Stimulated activated naive B cell treated with anti-CD40 and anti-IgM and Interleukin-4, amounts not matched to agents 10 μg/mL and 1 μg/mL and 100 μg/mL, for 72 hours (primary cell): ENCODE data around the gene POLR3K.

ENCODE experiments used
- ATAC-seq, 2 donors: fragments of 150-1000 bp; cut with Tn5 transposase; replicated peaks; 2 replicates each; pipeline ENCODE4 v1.10.0; 2021; ENCODE audit warnings: moderate library complexity in 1 of 2
- DNase-seq: peaks from one replicate; pipeline ENCODE4 v3.0.0; 2021
- H3K27ac Mint-ChIP-seq: one replicate; pipeline ENCODE4 v1.8.0; 2022; ENCODE audit warnings: mild to moderate bottlenecking, mixed read lengths
- H3K27me3 Mint-ChIP-seq, 2 donors: one replicate each; pipeline ENCODE4 v1.8.0; 2022; ENCODE audit warnings: mixed read lengths in 2 of 2
- H3K36me3 Mint-ChIP-seq, 2 donors: one replicate each; pipeline ENCODE4 v1.8.0; 2022; ENCODE audit warnings: mixed read lengths in 2 of 2, mild to moderate bottlenecking in 1 of 2
- H3K4me1 Mint-ChIP-seq, 2 donors: one replicate each; pipeline ENCODE4 v1.8.0; 2022; ENCODE audit warnings: mixed read lengths in 2 of 2, mild to moderate bottlenecking in 1 of 2
- H3K4me3 Mint-ChIP-seq, 2 donors: one replicate each; pipeline ENCODE4 v1.8.0; 2022; ENCODE audit warnings: mild to moderate bottlenecking in 2 of 2, mixed read lengths in 2 of 2, moderate library complexity in 1 of 2
- H3K9me3 Mint-ChIP-seq, 2 donors: one replicate each; pipeline ENCODE4 v1.8.0; 2022; ENCODE audit warnings: mixed read lengths in 2 of 2, mild to moderate bottlenecking in 1 of 2

Gene POLR3K

DNA sequence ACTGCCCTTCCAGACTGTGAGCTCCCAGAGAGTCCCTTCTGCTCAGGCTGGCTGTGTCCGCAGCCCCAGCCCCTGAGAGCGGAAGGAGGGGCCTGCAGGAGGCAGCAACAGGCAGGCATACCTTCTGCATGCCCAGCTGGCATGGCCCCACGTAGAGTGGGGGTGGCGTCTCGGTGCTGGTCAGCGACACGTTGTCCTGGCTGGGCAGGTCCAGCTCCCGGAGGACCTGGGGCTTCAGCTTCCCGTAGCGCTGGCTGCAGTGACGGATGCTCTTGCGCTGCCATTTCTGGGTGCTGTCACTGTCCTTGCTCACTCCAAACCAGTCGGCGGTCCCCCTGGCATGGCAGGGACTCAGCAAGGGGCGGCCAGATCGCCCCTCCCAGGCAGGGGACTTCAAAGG, 10.1 kb upstream of the POLR3K start:
- H3K27ac Mint-ChIP-seq = no peak overlapping the region
- ATAC-seq (no peak), DNase-seq (no peak)
- peaks cover 10 to 19% of the 10 kb centered on the region in 2 donors for H3K4me1 Mint-ChIP-seq
- no peaks in the 10 kb centered on the region for H3K9me3 Mint-ChIP-seq
- H3K36me3 Mint-ChIP-seq = peaks cover 4 to 5% of the 10 kb centered on the region in 2 donors
- peaks cover 6 to 9% of the 10 kb centered on the region in 2 donors for H3K27me3 Mint-ChIP-seq
- H3K4me3 Mint-ChIP-seq = no peak overlapping the region

GRCh38 chr16:62968-63391, 9.6 kb upstream of the POLR3K start:
- Mint-ChIP-seq H3K4me3 (no peak overlapping the region), H3K9me3 (no peaks in the 10 kb centered on the region)

GRCh38 chr16:62283-62967, 9.0 kb upstream of the POLR3K start:
- DNase-seq (no peak), ATAC-seq (no peak)
- Mint-ChIP-seq H3K9me3 (no peaks in the 10 kb centered on the region), H3K36me3 (peaks cover 13 to 14% of the 10 kb centered on the region in 2 donors), H3K4me1 (peaks cover 9 to 19% of the 10 kb centered on the region in 2 donors), H3K27ac (no peak overlapping the region), H3K27me3 (no peaks in the 10 kb centered on the region), H3K4me3 (no peak overlapping the region)

More at GRCh38 chr16:62968-63391, 9.6 kb upstream of the POLR3K start:
- Mint-ChIP-seq H3K4me1 (peaks cover 9 to 19% of the 10 kb centered on the region in 2 donors), H3K27ac (no peak overlapping the region), H3K27me3 (peaks cover 4 to 5% of the 10 kb centered on the region in 2 donors), H3K36me3 (peaks cover 9% of the 10 kb centered on the region in 2 donors)
- ATAC-seq (no peak), DNase-seq (no peak)

- H3K4me3 Mint-ChIP-seq = no peak overlapping the region
- H3K9me3 Mint-ChIP-seq = no peaks in the 10 kb centered on the region
- H3K36me3 Mint-ChIP-seq = peaks cover 16 to 19% of the 10 kb centered on the region in 2 donors
- H3K27me3 Mint-ChIP-seq = no peaks in the 10 kb centered on the region
- ATAC-seq (no peak), DNase-seq (no peak)
- peak overlapping the region; percentile 47 for H3K27ac Mint-ChIP-seq
- H3K4me1 Mint-ChIP-seq = peaks cover 10 to 19% of the 10 kb centered on the region in 2 donors
Observed at GRCh38 chr16:61879-62281, 8.5 kb upstream of the POLR3K start.

DNA sequence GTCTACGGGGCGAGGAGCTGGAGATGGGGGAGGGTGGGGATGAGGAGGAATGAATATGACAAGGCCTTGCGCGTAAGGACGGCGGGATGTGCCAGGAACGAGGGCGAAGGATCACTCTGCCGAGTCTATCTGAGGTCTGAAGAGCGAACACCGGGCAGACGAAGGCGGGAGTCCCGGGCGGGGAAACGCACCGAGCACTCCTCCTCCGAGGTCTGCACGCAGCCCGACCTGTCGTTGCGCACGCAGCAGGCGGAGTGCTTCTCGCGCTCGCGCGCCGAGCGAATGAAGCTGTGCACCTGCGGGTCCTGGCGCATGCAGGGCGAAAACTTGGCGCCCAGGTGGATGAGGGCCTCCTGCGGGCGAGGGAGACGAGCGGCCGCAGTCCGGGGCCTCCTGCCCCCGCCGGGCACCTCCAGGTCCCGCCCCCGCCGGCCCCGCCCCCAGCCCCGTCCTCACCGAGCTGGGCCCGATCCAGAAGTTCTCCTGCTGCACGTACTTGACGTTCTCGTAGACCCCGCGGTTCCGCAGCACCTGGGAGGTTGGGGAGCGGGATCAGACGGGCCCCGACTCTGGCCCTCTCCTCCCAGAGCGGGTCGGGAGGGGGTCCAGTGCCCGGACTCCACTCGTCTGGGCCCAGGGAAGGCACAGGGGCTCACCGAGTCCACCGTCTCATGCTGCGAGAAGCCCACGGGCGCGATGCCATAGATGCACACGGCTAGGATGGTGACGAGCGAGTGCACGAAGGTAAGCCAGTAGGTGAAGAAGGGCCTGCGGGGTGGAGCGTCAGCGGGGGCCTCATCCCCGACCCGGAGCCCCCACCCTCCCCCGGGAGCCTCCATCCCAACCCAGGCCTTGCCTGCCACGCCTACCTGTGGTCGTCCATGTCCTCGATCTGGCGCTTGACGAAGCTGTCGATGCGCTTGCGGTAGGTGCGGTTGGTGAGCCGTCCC, 7.8 kb upstream of the POLR3K start:
- Mint-ChIP-seq H3K4me3 (no peak overlapping the region), H3K36me3 (peaks cover 20 to 23% of the 10 kb centered on the region in 2 donors), H3K9me3 (no peaks in the 10 kb centered on the region)

DNA sequence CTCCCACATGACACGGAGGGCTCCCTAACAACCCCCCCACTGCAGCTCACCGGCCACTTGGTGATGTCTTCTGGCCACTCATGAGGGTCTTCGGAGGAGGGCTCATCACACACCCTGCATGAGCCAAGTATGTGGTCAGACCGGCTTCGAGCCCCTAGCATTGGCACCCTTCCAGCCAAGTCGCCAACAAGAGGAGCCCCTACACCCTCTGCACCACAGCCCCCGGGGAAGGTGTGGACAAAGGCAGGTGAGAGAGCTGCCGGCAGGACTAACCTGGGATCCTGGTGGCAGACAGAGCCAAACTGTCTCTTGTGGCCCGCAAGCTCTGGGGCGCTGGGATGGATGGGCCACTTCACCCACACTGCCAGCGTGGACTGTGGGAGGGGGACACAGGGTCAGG, 6.8 kb upstream of the POLR3K start:
- Mint-ChIP-seq H3K36me3 (peaks cover 23 to 27% of the 10 kb centered on the region in 2 donors), H3K4me3 (no peak overlapping the region), H3K27me3 (no peaks in the 10 kb centered on the region), H3K4me1 (peaks cover 6 to 13% of the 10 kb centered on the region in 2 donors), H3K27ac (no peak overlapping the region), H3K9me3 (no peaks in the 10 kb centered on the region)
- no peak for ATAC-seq
- DNase-seq = no peak

More for the DNA sequence above, 7.8 kb upstream of the POLR3K start:
- no peaks in the 10 kb centered on the region for H3K27me3 Mint-ChIP-seq
- DNase-seq = no peak
- H3K4me1 Mint-ChIP-seq = peaks cover 10 to 19% of the 10 kb centered on the region in 2 donors
- no peak overlapping the region for H3K27ac Mint-ChIP-seq
- ATAC-seq = no peak

GRCh38 chr16:59440-60059, 6.1 kb upstream of the POLR3K start:
- DNase-seq (no peak), ATAC-seq (no peak)
- H3K9me3 Mint-ChIP-seq = no peaks in the 10 kb centered on the region
- no peak overlapping the region for H3K27ac Mint-ChIP-seq
- peaks cover 4 to 10% of the 10 kb centered on the region in 2 donors for H3K4me1 Mint-ChIP-seq
- no peaks in the 10 kb centered on the region for H3K27me3 Mint-ChIP-seq
- H3K36me3 Mint-ChIP-seq = peaks cover 23 to 27% of the 10 kb centered on the region in 2 donors
- no peak overlapping the region for H3K4me3 Mint-ChIP-seq

DNA sequence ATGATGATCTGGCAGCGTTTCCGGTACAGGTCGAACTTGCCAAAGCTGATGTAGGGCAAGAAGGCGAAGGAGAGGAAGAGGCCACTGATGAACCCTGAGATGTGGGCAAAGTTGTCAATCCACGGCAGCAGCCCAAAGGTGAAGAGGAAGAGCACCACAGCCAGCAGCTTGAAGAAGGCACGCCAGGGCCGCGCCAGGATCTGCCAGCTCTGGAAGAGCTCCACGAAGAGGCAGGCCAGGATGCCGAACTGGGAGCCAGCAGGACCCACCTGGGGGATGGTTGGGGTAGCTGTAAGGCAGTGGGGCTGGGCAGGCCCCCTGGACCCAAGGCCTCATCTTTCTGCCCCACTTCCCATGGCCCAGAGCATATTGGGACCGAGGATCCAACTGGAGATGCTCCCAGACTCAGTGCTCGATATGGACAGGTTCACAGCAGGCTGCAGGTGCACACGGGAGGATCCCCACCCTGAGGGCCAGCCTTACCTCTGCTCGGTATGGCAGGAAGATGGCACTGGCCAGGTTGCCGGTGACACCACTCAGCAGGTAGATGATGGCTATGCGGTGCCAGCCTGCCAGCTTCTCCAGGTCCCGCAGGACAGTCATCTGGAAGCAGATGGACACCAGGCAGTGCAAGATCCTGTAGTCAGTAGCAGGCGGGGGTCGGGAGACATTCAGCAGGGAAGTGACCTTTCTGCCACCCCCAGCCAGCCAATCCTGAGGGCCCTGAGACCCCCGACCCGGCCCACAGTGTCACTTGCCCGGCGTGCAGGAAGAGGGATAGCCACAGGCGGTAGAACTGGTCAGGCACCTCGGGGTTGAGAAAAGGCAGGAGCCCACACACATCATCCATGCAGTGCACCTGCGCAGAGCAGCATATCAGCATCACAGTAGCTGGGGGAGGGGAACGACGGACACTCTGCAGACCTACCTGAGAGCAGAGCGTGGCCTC, 5.4 kb upstream of the POLR3K start:
- H3K4me3 Mint-ChIP-seq = peak overlapping the region in 1 of 2 donors; percentile 22
- no peaks in the 10 kb centered on the region for H3K27me3 Mint-ChIP-seq
- peaks cover 8 to 18% of the 10 kb centered on the region in 2 donors for H3K4me1 Mint-ChIP-seq
- ATAC-seq (no peak), DNase-seq (no peak)
- no peaks in the 10 kb centered on the region for H3K9me3 Mint-ChIP-seq
- peaks cover 23 to 27% of the 10 kb centered on the region in 2 donors for H3K36me3 Mint-ChIP-seq
- peak overlapping the region; percentile 72 for H3K27ac Mint-ChIP-seq

DNA sequence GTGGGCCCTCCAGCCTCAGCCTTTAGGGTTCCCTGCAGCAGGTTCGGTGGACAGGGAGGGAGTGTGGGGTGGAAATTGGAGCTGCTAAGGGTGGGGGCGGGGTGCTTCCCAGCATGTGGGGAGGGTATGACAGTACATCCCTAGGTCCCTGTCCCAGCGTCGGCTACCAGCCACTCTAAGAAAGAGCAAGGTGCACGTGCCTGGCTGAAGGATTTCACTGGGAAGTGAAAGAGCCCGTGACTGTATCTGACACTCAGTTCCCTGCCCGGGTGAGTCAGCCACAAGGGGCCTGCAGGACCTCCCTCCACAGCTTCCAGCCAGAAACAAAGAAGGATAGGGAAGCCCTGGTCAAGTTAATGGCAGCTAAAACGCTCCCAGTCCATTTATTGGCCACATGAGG, 4.3 kb upstream of the POLR3K start:
- Mint-ChIP-seq H3K36me3 (peaks cover 23 to 36% of the 10 kb centered on the region in 2 donors), H3K27ac (peak overlapping the region; percentile 14), H3K4me1 (peaks cover 8 to 20% of the 10 kb centered on the region in 2 donors), H3K27me3 (no peaks in the 10 kb centered on the region), H3K9me3 (no peaks in the 10 kb centered on the region), H3K4me3 (no peak overlapping the region)
- no peak for ATAC-seq
- no peak for DNase-seq

- ATAC-seq = no peak
- H3K36me3 Mint-ChIP-seq = peaks cover 26 to 39% of the 10 kb centered on the region in 2 donors
- no peaks in the 10 kb centered on the region for H3K27me3 Mint-ChIP-seq
- H3K4me3 Mint-ChIP-seq = no peak overlapping the region
- no peak overlapping the region for H3K27ac Mint-ChIP-seq
- H3K9me3 Mint-ChIP-seq = no peaks in the 10 kb centered on the region
- DNase-seq = no peak
- H3K4me1 Mint-ChIP-seq = peaks cover 12 to 23% of the 10 kb centered on the region in 2 donors
Observed at GRCh38 chr16:56231-56927, 3.0 kb upstream of the POLR3K start.

DNA sequence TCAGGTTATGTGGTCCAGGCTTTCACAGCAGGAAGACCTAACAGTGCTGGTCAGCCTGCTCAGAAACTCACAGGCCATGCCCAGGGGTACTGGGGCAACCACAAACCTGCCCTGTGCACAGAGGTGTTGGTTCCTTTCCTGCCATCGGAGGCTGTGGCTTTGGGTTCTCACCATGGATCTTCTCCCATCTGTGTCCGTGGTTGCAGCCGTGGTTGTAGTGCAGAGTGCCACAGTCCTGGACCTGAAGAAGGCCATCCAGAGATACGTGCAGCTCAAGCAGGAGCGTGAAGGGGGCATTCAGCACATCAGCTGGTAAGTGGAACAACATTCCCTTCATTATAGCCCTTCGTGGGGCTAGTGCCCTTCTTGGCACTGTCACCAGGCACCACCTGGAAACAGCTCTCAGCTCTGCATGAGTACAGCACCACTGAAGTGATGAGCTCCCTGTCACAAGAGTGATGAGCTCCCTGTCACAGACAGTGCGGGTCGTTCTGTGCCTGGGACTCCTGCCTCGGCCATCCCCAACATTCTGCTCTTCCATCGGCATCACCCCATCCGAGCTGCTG, 2.2 kb upstream of the POLR3K start:
- H3K36me3 Mint-ChIP-seq = peaks cover 29 to 44% of the 10 kb centered on the region in 2 donors
- no peak overlapping the region for H3K27ac Mint-ChIP-seq
- no peaks in the 10 kb centered on the region for H3K27me3 Mint-ChIP-seq
- no peaks in the 10 kb centered on the region for H3K9me3 Mint-ChIP-seq
- H3K4me3 Mint-ChIP-seq = no peak overlapping the region
- DNase-seq (no peak), ATAC-seq (no peak)
- peaks cover 13 to 30% of the 10 kb centered on the region in 2 donors for H3K4me1 Mint-ChIP-seq

DNA sequence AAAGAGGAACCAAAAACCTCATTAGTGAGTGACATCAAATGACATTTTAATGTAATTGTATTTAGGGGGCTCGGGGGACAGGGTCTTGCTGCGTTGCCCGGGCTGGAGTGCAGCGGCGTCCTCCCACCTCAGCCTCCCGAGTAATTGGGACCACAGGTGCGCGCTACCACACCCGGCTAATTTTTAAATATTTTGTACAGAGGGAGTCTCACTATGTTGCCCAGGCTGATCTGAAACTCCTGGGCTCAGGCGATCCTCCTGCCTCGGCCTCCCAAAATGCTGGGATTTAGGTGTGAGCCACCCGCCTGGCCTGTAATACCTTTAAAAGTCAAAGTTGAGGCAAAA, 801 bp upstream of the POLR3K start:
- H3K4me1 Mint-ChIP-seq = peaks cover 13 to 36% of the 10 kb centered on the region in 2 donors
- peaks cover 34 to 51% of the 10 kb centered on the region in 2 donors for H3K36me3 Mint-ChIP-seq
- H3K4me3 Mint-ChIP-seq = peak overlapping the region; percentile 92 to 98
- H3K9me3 Mint-ChIP-seq = no peaks in the 10 kb centered on the region
- peak overlapping the region; percentile 98 for H3K27ac Mint-ChIP-seq
- ATAC-seq (no peak), DNase-seq (no peak)
- H3K27me3 Mint-ChIP-seq = no peaks in the 10 kb centered on the region
